H9 (cell line): ENCODE results near the gene SYT2. TPM values are rescaled to one million over a fixed set of nuclear protein-coding genes. Genes with fewer than 3 reads are reported as not detected.

ENCODE experiments used
- DNase-seq: peaks from one replicate; pipeline ENCODE4 v3.0.0-alpha.2; 2017
- H2AFZ ChIP-seq: one replicate; pipeline ENCODE4 v1.6.1; 2013; ENCODE audit warnings: mild to moderate bottlenecking, low read length, control low read depth, moderate library complexity
- H2AK5ac ChIP-seq: 2 replicates; pipeline ENCODE4 v1.6.1; 2013; ENCODE audit warnings: low read length, control low read depth, mixed read lengths; ENCODE audit not compliant: insufficient read length
- H2BK120ac ChIP-seq: one replicate; pipeline ENCODE4 v1.6.1; 2013; ENCODE audit warnings: low read depth, mild to moderate bottlenecking, low read length, control low read depth, inconsistent platforms; ENCODE audit not compliant: poor library complexity, severe bottlenecking
- H2BK12ac ChIP-seq: 2 replicates; pipeline ENCODE4 v1.6.1; 2013; ENCODE audit warnings: low read length, control low read depth, mixed read lengths, low read depth; ENCODE audit not compliant: insufficient read length
- H2BK15ac ChIP-seq: 2 replicates; pipeline ENCODE4 v1.6.1; 2013; ENCODE audit warnings: low read depth, low read length, control low read depth
- H2BK20ac ChIP-seq: one replicate; pipeline ENCODE4 v1.6.1; 2013; ENCODE audit warnings: low read depth, mild to moderate bottlenecking, low read length, control low read depth, inconsistent platforms; ENCODE audit not compliant: poor library complexity, severe bottlenecking
- H2BK5ac ChIP-seq: 2 replicates; pipeline ENCODE4 v1.6.1; 2013; ENCODE audit warnings: low read length, control low read depth, mixed read lengths; ENCODE audit not compliant: insufficient read length
- H3K14ac ChIP-seq: 2 replicates; pipeline ENCODE4 v1.6.1; 2013; ENCODE audit warnings: low read length, control low read depth; ENCODE audit not compliant: insufficient read depth
- H3K18ac ChIP-seq: 2 replicates; pipeline ENCODE4 v1.6.1; 2013; ENCODE audit warnings: low read depth, mild to moderate bottlenecking, mixed read lengths, low read length, control low read depth; ENCODE audit not compliant: insufficient read length
- H3K23ac ChIP-seq: 2 replicates; pipeline ENCODE4 v1.6.1; 2013; ENCODE audit warnings: low read length, control low read depth, mixed read lengths, low read depth; ENCODE audit not compliant: insufficient read length
- H3K23me2 ChIP-seq: 2 replicates; pipeline ENCODE4 v1.6.1; 2013; ENCODE audit warnings: low read depth, mild to moderate bottlenecking, mixed read lengths, low read length, control low read depth; ENCODE audit not compliant: insufficient read length, poor library complexity, severe bottlenecking
- H3K27ac ChIP-seq: 2 replicates; pipeline ENCODE4 v1.5.1; 2013; ENCODE audit warnings: low read length, control low read depth, mixed read lengths, low read depth; ENCODE audit not compliant: insufficient read length
- H3K27me3 ChIP-seq: 2 replicates; pipeline ENCODE4 v1.6.1; 2013; ENCODE audit warnings: low read length, control low read depth, inconsistent platforms; ENCODE audit not compliant: insufficient read depth
- H3K4ac ChIP-seq: 2 replicates; pipeline ENCODE4 v1.6.1; 2013; ENCODE audit warnings: low read depth, mild to moderate bottlenecking, control low read depth, inconsistent platforms, low read length, moderate library complexity
- H3K4me1 ChIP-seq: 2 replicates; pipeline ENCODE4 v1.6.1; 2013; ENCODE audit warnings: low read length, control low read depth, inconsistent platforms; ENCODE audit not compliant: insufficient read depth
- H3K4me2 ChIP-seq: 2 replicates; pipeline ENCODE4 v1.6.1; 2013; ENCODE audit warnings: low read length, control low read depth, mixed read lengths; ENCODE audit not compliant: insufficient read length, insufficient read depth
- H3K56ac ChIP-seq: 2 replicates; pipeline ENCODE4 v1.6.1; 2013; ENCODE audit warnings: low read depth, mild to moderate bottlenecking, mixed read lengths, low read length, control low read depth; ENCODE audit not compliant: insufficient read length
- H3K79me1 ChIP-seq: 2 replicates; pipeline ENCODE4 v1.6.1; 2013; ENCODE audit warnings: low read depth, mild to moderate bottlenecking, moderate library complexity, low read length, control low read depth, inconsistent platforms; ENCODE audit not compliant: insufficient read depth, poor library complexity, severe bottlenecking
- H3K79me2 ChIP-seq: 2 replicates; pipeline ENCODE4 v1.6.1; 2013; ENCODE audit warnings: low read length, control low read depth, inconsistent platforms; ENCODE audit not compliant: insufficient read depth
- H3K9ac ChIP-seq: 2 replicates; pipeline ENCODE4 v1.6.1; 2013; ENCODE audit warnings: low read length, control low read depth, mixed read lengths; ENCODE audit not compliant: insufficient read length; ENCODE audit errors: extremely low read depth
- H3K9me3 ChIP-seq: one replicate; pipeline ENCODE4 v1.6.1; 2013; ENCODE audit warnings: low read depth, low read length, inconsistent platforms; ENCODE audit not compliant: control insufficient read depth
- H3T11ph ChIP-seq: one replicate; pipeline ENCODE4 v1.6.1; 2013; ENCODE audit warnings: mild to moderate bottlenecking, low read length, control low read depth, inconsistent platforms
- H4K20me1 ChIP-seq: one replicate; pipeline ENCODE4 v1.6.1; 2013; ENCODE audit not compliant: control insufficient read depth, insufficient read length, insufficient read depth
- H4K5ac ChIP-seq: 2 replicates; pipeline ENCODE4 v1.6.1; 2013; ENCODE audit warnings: low read depth, mild to moderate bottlenecking, mixed read lengths, low read length, control low read depth; ENCODE audit not compliant: insufficient read length
- H4K8ac ChIP-seq: replicated peaks from 2 replicates; pipeline ENCODE4 v1.6.1; 2013; ENCODE audit warnings: low read length, control low read depth, mixed read lengths, low read depth; ENCODE audit not compliant: insufficient read length
- H4K91ac ChIP-seq: 2 replicates; pipeline ENCODE4 v1.6.1; 2013; ENCODE audit warnings: low read depth, mild to moderate bottlenecking, moderate library complexity, mixed read lengths, low read length, control low read depth; ENCODE audit not compliant: insufficient read length
- H3K27ac Mint-ChIP-seq, 3 experiments: 2 replicates in 2 of 3; 3 replicates in 1 of 3; pipeline ENCODE4 v1.8.0; 2020 to 2021; ENCODE audit warnings: mixed read lengths in 3 of 3, mild to moderate bottlenecking in 1 of 3, moderate library complexity in 1 of 3
- H3K27me3 Mint-ChIP-seq: 2 replicates; pipeline ENCODE4 v1.8.0; 2021; ENCODE audit warnings: low read depth, mild to moderate bottlenecking, moderate library complexity, mixed read lengths
- H3K36me3 Mint-ChIP-seq, 3 experiments: 2 replicates in 2 of 3; 3 replicates in 1 of 3; pipeline ENCODE4 v1.8.0; 2020 to 2021; ENCODE audit warnings: low read depth in 3 of 3, mixed read lengths in 3 of 3; ENCODE audit not compliant: insufficient read depth in 1 of 3
- H3K4me1 Mint-ChIP-seq, 2 experiments: 2 replicates each; pipeline ENCODE4 v1.8.0; 2020; ENCODE audit warnings: mixed read lengths in 2 of 2
- H3K4me3 Mint-ChIP-seq, 2 experiments: 2 replicates in 1 of 2; 3 replicates in 1 of 2; pipeline ENCODE4 v1.8.0; 2020 to 2021; ENCODE audit warnings: mild to moderate bottlenecking in 2 of 2, mixed read lengths in 2 of 2, moderate library complexity in 1 of 2
- H3K9me3 Mint-ChIP-seq, 2 experiments: 2 replicates in 1 of 2; 3 replicates in 1 of 2; pipeline ENCODE4 v1.8.0; 2020; ENCODE audit warnings: mild to moderate bottlenecking in 2 of 2, mixed read lengths in 2 of 2, moderate library complexity in 1 of 2
- CTCF ChIP-seq: fragments of 200-600 bp; sonication (generic); conservative IDR thresholded peaks from 3 replicates; pipeline ENCODE4 v1.8.0; 2021; ENCODE audit warnings: antibody characterized with exemption, mild to moderate bottlenecking
- WGBS: extraction: QIAGEN DNeasy Blood & Tissue Kit; methylation state at CpG from one replicate; pipeline ENCODE4 v1.1.7; 2013; ENCODE audit warnings: missing lambda C conversion rate, low lambda C conversion rate, mixed read lengths; ENCODE audit not compliant: insufficient read length; ENCODE audit errors: extremely low coverage; 5-methylcytosine and 5-hydroxymethylcytosine counted together
- total RNA-seq: library from RNA; stranded (reverse); gene quantifications from 2 replicates; pipeline ENCODE4 v1.2.1, GENCODE V29; 2021

The SYT2 gene
- total RNA-seq, 1 experiment from 2014 or later: 3.3 TPM

- Mint-ChIP-seq H3K27ac (no peak overlapping the region), H3K36me3 (no peaks in the 10 kb centered on the region), H3K4me1 (peaks cover 31 to 52% of the 10 kb centered on the region in 2 experiments), H3K9me3 (no peaks in the 10 kb centered on the region), H3K27me3 (peaks cover 5% of the 10 kb centered on the region; the same call in 1 of the 2 replicates), H3K4me3 (no peak overlapping the region)
- Histone ChIP-seq H3K56ac (no peak overlapping the region), H3K9ac (no peak overlapping the region), H4K91ac (no peak overlapping the region), H3K18ac (no peak overlapping the region), H3K23me2 (no peaks in the 10 kb centered on the region), H3K4ac (no peak overlapping the region), H3K4me2 (no peak overlapping the region), H2BK15ac (no peak overlapping the region), H4K8ac (no peak overlapping the region), H2BK120ac (no peak overlapping the region), H3K27me3 (no peaks in the 10 kb centered on the region), H3K79me1 (no peaks in the 10 kb centered on the region), H2BK20ac (no peak overlapping the region), H3K23ac (no peak overlapping the region), H3K4me1 (peaks cover 2% of the 10 kb centered on the region; the same call in 1 of the 2 replicates), H2AK5ac (no peak overlapping the region), H4K20me1 (no peaks in the 10 kb centered on the region), H3K9me3 (no peaks in the 10 kb centered on the region), H3K79me2 (no peaks in the 10 kb centered on the region), H3K14ac (no peak overlapping the region), H2AFZ (no peak overlapping the region), H3K27ac (no peak overlapping the region), H2BK5ac (no peak overlapping the region), H2BK12ac (no peak overlapping the region), H3T11ph (no peak overlapping the region), H4K5ac (no peak overlapping the region)
- WGBS: no CpG with 5 or more reads among the region's 2 CpGs
- no peak for DNase-seq
- TF ChIP-seq CTCF: no peak
Measured at GRCh38 chr1:202684716-202685115, 25.5 kb downstream of the SYT2 start.
